ENCODE results near the gene NPAS3.

NPAS3 gene

GRCh38 chr14:33551963-33552362 is 613.3 kb downstream of the NPAS3 start:
- H3K27me3 ChIP-seq (ENCODE audit: insufficient read depth, poor library complexity, severe bottlenecking) = no peaks in the 10 kb centered on the region
- H3K27ac ChIP-seq (replicated peaks) = no peak overlapping the region
- DNase-seq (ENCODE audit: low read depth in 1 of 2, low spot score in 1 of 2) = no peak
- H3K4me3 ChIP-seq (replicated peaks; ENCODE audit: insufficient read depth, low read length) = no peak overlapping the region
- TF ChIP-seq REST (IDR thresholded peaks at IDR 0.05; ENCODE audit: insufficient replicate concordance, low read depth) (no peak), CTCF (IDR thresholded peaks at IDR 0.05; ENCODE audit: insufficient read depth, low read length) (no peak), GABPA (IDR thresholded peaks at IDR 0.05; ENCODE audit: low read depth) (no peak), SPI1 (IDR thresholded peaks at IDR 0.05; ENCODE audit: borderline replicate concordance, low read depth) (no peak), POLR2AphosphoS5 (IDR thresholded peaks at IDR 0.05; ENCODE audit: low read depth) (no peak)

GRCh38 chr14:33553706-33554278 is 615.1 kb downstream of the NPAS3 start:
- no peaks in the 10 kb centered on the region for H3K27me3 ChIP-seq (ENCODE audit: insufficient read depth, poor library complexity, severe bottlenecking)
- H3K27ac ChIP-seq (replicated peaks) = no peak overlapping the region
- no peak for DNase-seq (ENCODE audit: low read depth in 1 of 2, low spot score in 1 of 2)
- TF ChIP-seq CTCF (IDR thresholded peaks at IDR 0.05; ENCODE audit: insufficient read depth, low read length) (no peak), SPI1 (IDR thresholded peaks at IDR 0.05; ENCODE audit: borderline replicate concordance, low read depth) (no peak), GABPA (IDR thresholded peaks at IDR 0.05; ENCODE audit: low read depth) (no peak), REST (IDR thresholded peaks at IDR 0.05; ENCODE audit: insufficient replicate concordance, low read depth) (no peak), POLR2AphosphoS5 (IDR thresholded peaks at IDR 0.05; ENCODE audit: low read depth) (no peak)
- no peak overlapping the region for H3K4me3 ChIP-seq (replicated peaks; ENCODE audit: insufficient read depth, low read length)

- H3K27ac ChIP-seq (replicated peaks) = no peak overlapping the region
- no peak for DNase-seq (ENCODE audit: low read depth in 1 of 2, low spot score in 1 of 2)
- TF ChIP-seq REST (IDR thresholded peaks at IDR 0.05; ENCODE audit: insufficient replicate concordance, low read depth) = no peak
- no peak for TF ChIP-seq CTCF (IDR thresholded peaks at IDR 0.05; ENCODE audit: insufficient read depth, low read length)
- no peak for TF ChIP-seq SPI1 (IDR thresholded peaks at IDR 0.05; ENCODE audit: borderline replicate concordance, low read depth)
- no peak for TF ChIP-seq POLR2AphosphoS5 (IDR thresholded peaks at IDR 0.05; ENCODE audit: low read depth)
- TF ChIP-seq GABPA (IDR thresholded peaks at IDR 0.05; ENCODE audit: low read depth) = no peak
- no peaks in the 10 kb centered on the region for H3K27me3 ChIP-seq (ENCODE audit: insufficient read depth, poor library complexity, severe bottlenecking)
- no peak overlapping the region for H3K4me3 ChIP-seq (replicated peaks; ENCODE audit: insufficient read depth, low read length)
These were observed 616.3 kb downstream of the NPAS3 start for GRCh38 chr14:33554988-33555387.

All from HL-60 (cell line).